H1 (cell line): ENCODE measurements around the gene CD79A. TPM values are rescaled to one million over a fixed set of nuclear protein-coding genes. Genes with fewer than 3 reads are reported as not detected.

ENCODE experiments used
- polyA plus RNA-seq, 7 experiments: library from polyadenylated mRNA; depleted of rRNA in 3 of 7; stranded (reverse) in 5 of 7; unstranded in 2 of 7; fragments of >200 nt in 5 of 7; fragments of 200-250 nt in 2 of 7; gene quantifications; 1 replicate in 5 of 7; 2 replicates in 1 of 7; 4 replicates in 1 of 7; pipeline versions ENCODE4 v1.2.1 to v1.2.3, GENCODE V29; 2011 to 2013; ENCODE audit warnings: missing spikeins in 2 of 7, mixed read lengths in 2 of 7
- total RNA-seq: library from RNA; stranded (reverse); fragmentation: NEBNext Ultra II Directional; extraction: Animal tissue kit (Norgen Biotek cat#: 25700); gene quantifications from 2 replicates; pipeline ENCODE4 v1.2.1, GENCODE V29; 2021
- TF ChIP-seq, protein P1 (sequence below): IDR thresholded peaks from 2 replicates; pipeline ENCODE4 v1.6.1; 2012; ENCODE audit warnings: inconsistent platforms

Gene CD79A
- total and polyA plus RNA-seq, 2 of the 8 experiments (the other 6 are each of a cell fraction or from before 2014, with no cell fraction given) = 0.54 to 0.77 TPM

DNA sequence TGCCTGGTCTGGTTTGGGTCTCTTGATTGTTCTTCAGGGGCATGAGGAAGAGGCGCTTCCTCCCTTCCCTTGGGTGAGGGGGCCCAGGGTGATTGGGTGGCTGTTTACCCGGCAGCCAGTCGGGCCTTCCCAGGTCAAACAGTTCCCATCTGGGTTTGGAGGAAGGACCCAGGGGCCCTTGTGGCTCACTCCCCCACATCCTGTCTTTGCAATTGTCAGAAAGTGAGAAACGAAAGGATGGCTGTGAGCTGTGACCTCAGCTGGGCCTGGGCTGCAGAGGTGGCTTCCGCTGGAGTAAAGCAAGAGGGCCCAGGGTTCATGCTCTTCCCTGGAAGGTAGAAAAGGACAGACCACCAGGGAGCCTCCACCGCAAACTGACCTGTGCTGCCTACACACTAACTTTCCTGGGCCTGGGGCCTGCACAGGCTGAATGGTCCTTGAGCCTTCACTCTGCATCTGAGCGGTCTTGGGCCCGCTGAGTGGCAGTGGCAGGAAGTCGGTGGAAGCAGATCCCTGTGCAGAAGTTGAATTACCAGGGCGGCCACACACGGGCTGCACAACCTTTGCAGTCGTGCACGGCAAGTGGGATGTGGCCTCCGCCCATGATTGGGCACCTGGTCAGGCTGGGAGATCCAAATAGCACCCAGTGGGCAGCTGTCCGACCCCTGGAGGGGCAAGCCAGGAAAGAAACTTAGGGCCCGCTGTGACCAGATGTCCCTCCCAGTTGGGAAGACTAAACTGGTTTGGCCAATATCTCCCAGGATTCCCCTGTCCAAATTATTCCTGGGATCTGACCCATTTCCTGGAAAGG, 5.3 kb upstream of the CD79A start (continued):
- TF ChIP-seq, protein P1, sequence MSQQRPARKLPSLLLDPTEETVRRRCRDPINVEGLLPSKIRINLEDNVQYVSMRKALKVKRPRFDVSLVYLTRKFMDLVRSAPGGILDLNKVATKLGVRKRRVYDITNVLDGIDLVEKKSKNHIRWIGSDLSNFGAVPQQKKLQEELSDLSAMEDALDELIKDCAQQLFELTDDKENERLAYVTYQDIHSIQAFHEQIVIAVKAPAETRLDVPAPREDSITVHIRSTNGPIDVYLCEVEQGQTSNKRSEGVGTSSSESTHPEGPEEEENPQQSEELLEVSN = no peak
